CD4-positive, CD25-positive, alpha-beta regulatory T cell (primary cell): Measurements from ENCODE around the gene ZW10. TPM values are rescaled to one million over a fixed set of nuclear protein-coding genes. Genes with fewer than 3 reads are reported as not detected.

Source experiments
- ATAC-seq, 2 donors: fragments of 150-1000 bp; cut with Tn5 transposase; one replicate each; pipeline ENCODE4 v1.10.0; 2021; ENCODE audit warnings: low read depth in 2 of 2, moderate number of reproducible peaks in 2 of 2, moderate library complexity in 1 of 2
- DNase-seq, 3 donors: peaks; one replicate each; pipeline versions ENCODE4 v3.0.0 to v3.0.0-alpha.2; 2012 to 2022; ENCODE audit warnings: mixed read lengths in 1 of 3
- H3K27ac ChIP-seq: one replicate; pipeline ENCODE4 v1.7.0; 2013; ENCODE audit warnings: mild to moderate bottlenecking, low read length; ENCODE audit not compliant: insufficient read depth, poor library complexity, severe bottlenecking
- H3K27me3 ChIP-seq: one replicate; pipeline ENCODE4 v1.7.0; 2013; ENCODE audit warnings: low read length; ENCODE audit not compliant: control insufficient read depth, insufficient read depth
- H3K36me3 ChIP-seq: one replicate; pipeline ENCODE4 v1.7.0; 2013; ENCODE audit warnings: mild to moderate bottlenecking, low read length, moderate library complexity; ENCODE audit not compliant: control insufficient read depth, insufficient read depth
- H3K4me1 ChIP-seq: 2 replicates; pipeline ENCODE4 v1.7.0; 2013; ENCODE audit warnings: mild to moderate bottlenecking, low read length; ENCODE audit not compliant: insufficient read depth, control insufficient read depth, poor library complexity, severe bottlenecking
- H3K4me3 ChIP-seq: one replicate; pipeline ENCODE4 v1.7.0; 2013; ENCODE audit warnings: low read depth, mild to moderate bottlenecking, low read length, moderate library complexity
- H3K9me3 ChIP-seq, 2 experiments: 1 replicate in 1 of 2; 2 replicates in 1 of 2; pipeline ENCODE4 v1.7.0; 2013; ENCODE audit warnings: low read length in 2 of 2, mild to moderate bottlenecking in 1 of 2, moderate library complexity in 1 of 2; ENCODE audit not compliant: control insufficient read depth in 2 of 2
- H3K27ac Mint-ChIP-seq, 3 donors: one replicate each; pipeline ENCODE4 v1.8.0; 2020 to 2022; ENCODE audit warnings: mild to moderate bottlenecking in 3 of 3, mixed read lengths in 3 of 3, moderate library complexity in 2 of 3
- H3K27me3 Mint-ChIP-seq: one replicate; pipeline ENCODE4 v1.8.0; 2022; ENCODE audit warnings: mild to moderate bottlenecking, mixed read lengths
- H3K36me3 Mint-ChIP-seq: one replicate; pipeline ENCODE4 v1.8.0; 2020; ENCODE audit warnings: mixed read lengths
- H3K4me1 Mint-ChIP-seq, 4 donors: one replicate each; pipeline ENCODE4 v1.8.0; 2020 to 2022; ENCODE audit warnings: mixed read lengths in 4 of 4, mild to moderate bottlenecking in 1 of 4
- H3K4me3 Mint-ChIP-seq, 4 donors: one replicate each; pipeline ENCODE4 v1.8.0; 2020 to 2022; ENCODE audit warnings: mild to moderate bottlenecking in 4 of 4, mixed read lengths in 4 of 4, moderate library complexity in 3 of 4
- H3K9me3 Mint-ChIP-seq, 7 donors: one replicate each; pipeline ENCODE4 v1.8.0; 2020 to 2022; ENCODE audit warnings: mixed read lengths in 7 of 7, mild to moderate bottlenecking in 3 of 7, moderate library complexity in 2 of 7
- polyA plus RNA-seq, 4 donors: library from polyadenylated mRNA; unstranded; fragments of 300-500 nt; fragmentation: Illumina TruSeq; gene quantifications; one replicate each; pipeline ENCODE4 v1.2.3, GENCODE V29; 2021
- total RNA-seq: library from RNA; stranded (reverse); gene quantifications from one replicate; pipeline ENCODE4 v1.2.3, GENCODE V29; 2022

ZW10 gene
- total and polyA plus RNA-seq, 5 donors from 2014 or later = 7.7 to 19.6 (median 15.9) TPM

GRCh38 chr11:113695207-113695606, 78.3 kb downstream of the ZW10 start:
- Histone ChIP-seq H3K9me3 (no peaks in the 10 kb centered on the region), H3K27ac (no peak overlapping the region), H3K4me3 (no peak overlapping the region), H3K36me3 (no peaks in the 10 kb centered on the region), H3K4me1 (no peaks in the 10 kb centered on the region), H3K27me3 (no peaks in the 10 kb centered on the region)
- Mint-ChIP-seq H3K27ac (no peak overlapping the region), H3K36me3 (peaks cover 13% of the 10 kb centered on the region), H3K4me1 (peaks cover 0 to 1% (median 0%) of the 10 kb centered on the region in 4 donors), H3K4me3 (no peak overlapping the region), H3K27me3 (no peaks in the 10 kb centered on the region), H3K9me3 (no peaks in the 10 kb centered on the region)
- ATAC-seq (no peak), DNase-seq (no peak)

DNA sequence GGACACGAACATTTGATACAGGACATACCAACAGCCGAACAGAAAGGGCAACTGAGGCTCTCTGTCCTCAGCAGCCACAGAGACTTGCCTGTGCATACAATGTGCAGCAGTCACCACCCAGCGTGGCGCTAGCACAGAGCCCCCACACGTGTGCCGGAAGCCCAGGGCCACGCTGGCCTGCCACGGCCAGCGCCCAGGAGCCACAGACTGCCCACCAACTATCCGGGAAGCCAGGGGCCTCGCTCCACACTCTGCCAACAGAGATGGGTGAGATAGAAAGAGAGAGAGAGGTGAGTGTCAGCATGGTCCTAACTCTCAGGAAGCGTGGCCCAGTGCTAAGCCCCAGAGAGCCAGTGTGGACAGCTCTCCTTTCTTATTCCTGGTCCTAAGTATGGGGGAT, 79.1 kb downstream of the ZW10 start:
- H3K9me3 ChIP-seq = no peaks in the 10 kb centered on the region
- no peaks in the 10 kb centered on the region for H3K36me3 ChIP-seq
- Mint-ChIP-seq H3K27ac (no peak overlapping the region), H3K9me3 (no peaks in the 10 kb centered on the region), H3K36me3 (peaks cover 13% of the 10 kb centered on the region), H3K27me3 (no peaks in the 10 kb centered on the region), H3K4me3 (no peak overlapping the region), H3K4me1 (no peaks in the 10 kb centered on the region)
- ATAC-seq (no peak), DNase-seq (no peak)
- H3K4me3 ChIP-seq = no peak overlapping the region
- H3K27me3 ChIP-seq = no peaks in the 10 kb centered on the region
- H3K4me1 ChIP-seq = no peaks in the 10 kb centered on the region
- H3K27ac ChIP-seq = no peak overlapping the region

DNA sequence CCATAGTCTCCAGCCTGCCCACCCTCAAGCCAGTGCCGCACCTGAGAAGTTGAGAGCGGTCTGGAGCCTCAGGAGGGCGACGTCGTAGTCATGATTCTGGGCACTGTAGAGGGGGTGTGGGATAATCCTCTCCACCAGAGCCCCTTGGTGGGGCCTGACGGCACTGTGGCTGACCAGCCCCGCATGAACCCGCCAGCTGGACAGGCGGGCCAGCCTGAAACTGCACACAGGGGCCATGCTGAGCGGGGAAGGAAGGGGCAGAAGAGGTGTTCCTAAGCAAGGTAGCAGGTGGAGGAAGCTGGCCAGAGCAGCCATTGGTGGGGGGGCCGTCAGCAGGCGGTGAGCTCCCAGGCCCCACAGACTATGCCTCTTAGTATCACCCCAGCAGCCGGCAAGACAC, 80.5 kb downstream of the ZW10 start:
- Mint-ChIP-seq H3K4me3 (no peak overlapping the region), H3K36me3 (peaks cover 13% of the 10 kb centered on the region), H3K27me3 (no peaks in the 10 kb centered on the region), H3K4me1 (no peaks in the 10 kb centered on the region), H3K9me3 (no peaks in the 10 kb centered on the region), H3K27ac (no peak overlapping the region)
- H3K9me3 ChIP-seq = no peaks in the 10 kb centered on the region
- no peak overlapping the region for H3K4me3 ChIP-seq
- H3K27ac ChIP-seq = no peak overlapping the region
- ATAC-seq (no peak), DNase-seq (no peak)
- no peaks in the 10 kb centered on the region for H3K27me3 ChIP-seq
- no peaks in the 10 kb centered on the region for H3K4me1 ChIP-seq
- no peaks in the 10 kb centered on the region for H3K36me3 ChIP-seq

GRCh38 chr11:113690619-113691569, 82.6 kb downstream of the ZW10 start:
- no peaks in the 10 kb centered on the region for H3K9me3 ChIP-seq
- DNase-seq (no peak), ATAC-seq (no peak)
- no peak overlapping the region for H3K27ac ChIP-seq
- no peaks in the 10 kb centered on the region for H3K27me3 Mint-ChIP-seq
- H3K4me3 Mint-ChIP-seq = no peak overlapping the region
- H3K4me3 ChIP-seq = no peak overlapping the region
- H3K4me1 Mint-ChIP-seq = peaks cover 0 to 3% (median 0%) of the 10 kb centered on the region in 4 donors
- H3K27ac Mint-ChIP-seq = no peak overlapping the region
- H3K4me1 ChIP-seq = no peaks in the 10 kb centered on the region
- H3K36me3 Mint-ChIP-seq = peaks cover 12% of the 10 kb centered on the region
- H3K9me3 Mint-ChIP-seq = no peaks in the 10 kb centered on the region
- H3K27me3 ChIP-seq = no peaks in the 10 kb centered on the region
- H3K36me3 ChIP-seq = no peaks in the 10 kb centered on the region

- H3K36me3 ChIP-seq = no peaks in the 10 kb centered on the region
- H3K4me1 ChIP-seq = no peaks in the 10 kb centered on the region
- H3K27ac Mint-ChIP-seq = no peak overlapping the region
- no peak overlapping the region for H3K27ac ChIP-seq
- no peaks in the 10 kb centered on the region for H3K9me3 Mint-ChIP-seq
- no peak overlapping the region for H3K4me3 ChIP-seq
- no peak overlapping the region for H3K4me3 Mint-ChIP-seq
- H3K4me1 Mint-ChIP-seq = peaks cover 0 to 7% (median 0%) of the 10 kb centered on the region in 4 donors
- DNase-seq (no peak), ATAC-seq (no peak)
- H3K27me3 Mint-ChIP-seq = no peaks in the 10 kb centered on the region
- H3K9me3 ChIP-seq = no peaks in the 10 kb centered on the region
- H3K36me3 Mint-ChIP-seq = peaks cover 5% of the 10 kb centered on the region
- no peaks in the 10 kb centered on the region for H3K27me3 ChIP-seq
Measured at GRCh38 chr11:113689768-113690618, 83.5 kb downstream of the ZW10 start.

DNA sequence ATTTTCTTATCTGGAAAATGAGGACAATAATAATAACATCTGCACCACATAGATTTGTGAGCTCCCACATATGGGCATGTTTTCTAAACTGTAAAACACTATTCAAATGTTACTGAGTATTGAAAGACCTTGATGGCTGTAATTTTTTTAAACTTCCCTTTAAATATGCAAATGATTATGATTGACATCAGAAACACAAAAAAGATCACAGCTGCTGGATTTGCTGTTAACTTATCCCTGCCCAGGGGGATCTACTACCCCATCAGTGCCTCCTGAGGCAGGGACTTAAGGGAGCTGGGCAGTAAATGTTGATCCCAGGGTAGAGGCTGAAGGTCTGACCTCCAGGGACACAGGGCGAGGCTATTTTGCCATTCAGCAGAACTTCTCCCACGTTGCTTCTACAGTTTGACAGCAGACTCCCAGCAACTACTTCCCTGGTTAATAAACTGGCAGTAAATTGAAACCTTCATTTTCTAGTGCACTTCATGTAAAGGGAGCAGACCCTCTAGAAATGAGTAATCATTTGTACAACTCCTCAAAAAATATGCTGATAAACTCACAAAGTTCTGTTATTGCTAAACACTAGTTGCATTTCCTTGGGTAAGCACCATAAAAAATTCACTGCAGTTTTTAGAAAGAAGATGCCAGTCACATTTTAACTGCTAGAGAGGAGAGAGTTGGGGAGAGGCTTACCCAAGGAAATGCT, 87.7 kb downstream of the ZW10 start:
- Histone ChIP-seq H3K27me3 (no peaks in the 10 kb centered on the region), H3K36me3 (no peaks in the 10 kb centered on the region)
- no peaks in the 10 kb centered on the region for H3K9me3 Mint-ChIP-seq

DNA sequence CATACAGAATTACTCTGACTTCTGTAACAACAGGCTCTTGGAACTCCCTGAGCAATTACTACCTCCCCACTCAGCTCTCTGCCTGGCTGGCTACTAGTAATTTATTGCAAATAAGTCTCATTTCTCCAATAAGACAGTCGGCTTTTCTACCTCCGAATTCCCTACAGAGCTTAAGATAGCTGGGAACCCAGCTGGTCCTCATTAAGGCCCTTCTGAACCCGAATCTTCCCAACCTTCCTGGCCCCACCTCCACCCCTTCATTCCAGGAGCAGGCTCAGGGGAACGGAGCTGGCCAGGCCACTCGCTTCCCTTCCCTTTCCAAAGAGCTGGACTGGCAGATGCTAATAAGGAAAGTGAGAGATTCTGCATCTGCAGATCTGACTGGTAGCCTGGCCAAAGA, 89.0 kb downstream of the ZW10 start:
- H3K4me1 Mint-ChIP-seq = peaks cover 0 to 7% (median 0%) of the 10 kb centered on the region in 4 donors
- Histone ChIP-seq H3K27me3 (no peaks in the 10 kb centered on the region), H3K9me3 (no peaks in the 10 kb centered on the region), H3K36me3 (no peaks in the 10 kb centered on the region), H3K4me3 (no peak overlapping the region), H3K4me1 (no peaks in the 10 kb centered on the region), H3K27ac (no peak overlapping the region)
- H3K36me3 Mint-ChIP-seq = peaks cover 3% of the 10 kb centered on the region
- ATAC-seq (no peak), DNase-seq (no peak)
- no peak overlapping the region for H3K27ac Mint-ChIP-seq
- no peaks in the 10 kb centered on the region for H3K9me3 Mint-ChIP-seq
- no peaks in the 10 kb centered on the region for H3K27me3 Mint-ChIP-seq
- no peak overlapping the region for H3K4me3 Mint-ChIP-seq

More for the DNA sequence above, 87.7 kb downstream of the ZW10 start:
- Mint-ChIP-seq H3K27me3 (no peaks in the 10 kb centered on the region), H3K27ac (no peak overlapping the region), H3K36me3 (peaks cover 3% of the 10 kb centered on the region), H3K4me3 (no peak overlapping the region), H3K4me1 (peaks cover 0 to 7% (median 0%) of the 10 kb centered on the region in 4 donors)
- Histone ChIP-seq H3K4me3 (no peak overlapping the region), H3K9me3 (no peaks in the 10 kb centered on the region), H3K27ac (no peak overlapping the region), H3K4me1 (no peaks in the 10 kb centered on the region)
- DNase-seq (no peak), ATAC-seq (no peak)
